Peyer's patch (tissue), 4 donors: ENCODE data around the gene SYNJ2.

Experiments
- POLR2A ChIP-seq, 2 donors: fragments of 450-650 bp; IDR thresholded peaks; one replicate each; pipeline ENCODE4 v1.5.1; 2017; ENCODE audit warnings: antibody characterized with exemption in 2 of 2, mild to moderate bottlenecking in 2 of 2, moderate library complexity in 2 of 2
- TF ChIP-seq, protein P1 (sequence below), 6 experiments: fragments of 450-650 bp in 4 of 6; fragments of 200-600 bp in 2 of 6; sonication (generic) in 1 of 6; IDR thresholded peaks; one replicate each; pipeline ENCODE4 v1.5.1; 2017 to 2019; ENCODE audit warnings: antibody characterized with exemption in 6 of 6, mild to moderate bottlenecking in 3 of 6, moderate library complexity in 1 of 6

DNA sequence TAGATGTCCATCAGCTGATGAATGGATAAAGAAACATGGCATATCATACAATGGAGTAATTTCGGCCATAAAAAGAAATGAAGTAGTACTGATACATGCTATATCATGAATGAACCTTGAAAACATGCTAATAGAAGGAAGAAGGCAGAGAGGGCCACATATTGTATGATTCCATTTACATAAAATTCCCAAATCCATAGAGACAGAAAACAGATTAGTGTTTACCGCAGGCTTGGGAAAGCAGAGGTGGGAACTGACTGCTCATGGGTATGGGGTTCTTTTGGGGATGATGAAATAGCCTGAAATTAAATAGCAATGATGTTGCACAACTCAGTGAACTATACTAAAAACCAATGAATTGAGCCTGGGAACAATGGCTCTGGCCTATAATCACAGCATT lies 128.1 kb downstream of the SYNJ2 start:
- TF ChIP-seq, protein P1, sequence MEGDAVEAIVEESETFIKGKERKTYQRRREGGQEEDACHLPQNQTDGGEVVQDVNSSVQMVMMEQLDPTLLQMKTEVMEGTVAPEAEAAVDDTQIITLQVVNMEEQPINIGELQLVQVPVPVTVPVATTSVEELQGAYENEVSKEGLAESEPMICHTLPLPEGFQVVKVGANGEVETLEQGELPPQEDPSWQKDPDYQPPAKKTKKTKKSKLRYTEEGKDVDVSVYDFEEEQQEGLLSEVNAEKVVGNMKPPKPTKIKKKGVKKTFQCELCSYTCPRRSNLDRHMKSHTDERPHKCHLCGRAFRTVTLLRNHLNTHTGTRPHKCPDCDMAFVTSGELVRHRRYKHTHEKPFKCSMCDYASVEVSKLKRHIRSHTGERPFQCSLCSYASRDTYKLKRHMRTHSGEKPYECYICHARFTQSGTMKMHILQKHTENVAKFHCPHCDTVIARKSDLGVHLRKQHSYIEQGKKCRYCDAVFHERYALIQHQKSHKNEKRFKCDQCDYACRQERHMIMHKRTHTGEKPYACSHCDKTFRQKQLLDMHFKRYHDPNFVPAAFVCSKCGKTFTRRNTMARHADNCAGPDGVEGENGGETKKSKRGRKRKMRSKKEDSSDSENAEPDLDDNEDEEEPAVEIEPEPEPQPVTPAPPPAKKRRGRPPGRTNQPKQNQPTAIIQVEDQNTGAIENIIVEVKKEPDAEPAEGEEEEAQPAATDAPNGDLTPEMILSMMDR (IDR thresholded peaks at IDR 0.05) = no peak
- TF ChIP-seq POLR2A (IDR thresholded peaks at IDR 0.05) = no peak
